Kidney (tissue), 14 donors: ENCODE measurements around the gene ADCYAP1R1. TPM values are rescaled to one million over a fixed set of nuclear protein-coding genes. Genes with fewer than 3 reads are reported as not detected.

Experiments used
- DNase-seq, 5 donors: peaks; one replicate each; pipeline ENCODE4 v3.0.0-alpha.2; 2013 to 2020
- FAIRE-seq: peaks from 2 replicates; lab custom pipeline; 2012; peaks lifted over from hg19 to GRCh38; lab: Jason Lieb, UNC
- H3K27ac ChIP-seq, 2 donors: one replicate each; pipeline ENCODE4 v1.7.0; 2013; ENCODE audit warnings: low read depth in 2 of 2, low read length in 2 of 2, inconsistent platforms in 1 of 2
- H3K27me3 ChIP-seq: one replicate; pipeline ENCODE4 v1.7.1; 2013; ENCODE audit warnings: low read length, inconsistent platforms; ENCODE audit not compliant: control insufficient read depth, insufficient read depth
- H3K36me3 ChIP-seq, 3 donors: one replicate each; pipeline versions ENCODE4 v1.7.0 to v1.7.1; 2013; ENCODE audit warnings: low read length in 3 of 3, control low read depth in 1 of 3, inconsistent platforms in 1 of 3; ENCODE audit not compliant: insufficient read depth in 3 of 3, control insufficient read depth in 2 of 3
- H3K4me1 ChIP-seq, 3 donors: one replicate each; pipeline versions ENCODE4 v1.7.0 to v1.7.1; 2013; ENCODE audit warnings: low read length in 3 of 3, inconsistent platforms in 1 of 3, low read depth in 1 of 3; ENCODE audit not compliant: control insufficient read depth in 2 of 3, insufficient read depth in 2 of 3
- H3K4me3 ChIP-seq, 3 donors: one replicate each; pipeline versions ENCODE4 v1.7.0 to v1.8.1; 2013; ENCODE audit warnings: low read length in 3 of 3, control low read depth in 1 of 3, inconsistent platforms in 1 of 3
- H3K9ac ChIP-seq, 3 donors: one replicate each; pipeline versions ENCODE4 v1.7.0 to v1.7.1; 2013; ENCODE audit warnings: low read length in 3 of 3, control low read depth in 1 of 3, inconsistent platforms in 1 of 3
- H3K9me3 ChIP-seq, 3 donors: one replicate each; pipeline versions ENCODE4 v1.7.0 to v1.7.1; 2013; ENCODE audit warnings: low read length in 3 of 3, control low read depth in 1 of 3, inconsistent platforms in 1 of 3; ENCODE audit not compliant: control insufficient read depth in 2 of 3, insufficient read depth in 1 of 3
- CTCF ChIP-seq: IDR thresholded peaks from 3 replicates; pipeline ENCODE4 v1.5.1; 2012; ENCODE audit warnings: mild to moderate bottlenecking, moderate library complexity, borderline replicate concordance; ENCODE audit not compliant: insufficient read depth; ENCODE audit errors: extremely low read depth
- intact Hi-C: fragments of 100-400 bp; cut with DNase I; formaldehyde crosslinking; loops from one replicate; pipeline ENCODE4 v1.11.1; 2022
- polyA plus RNA-seq: library from polyadenylated mRNA; stranded (reverse); fragments of 350-450 nt; fragmentation: Illumina TruSeq; extraction: RNeasy Lipid Tissue Mini Kit (QIAGEN cat#74804); gene quantifications from one replicate; pipeline ENCODE4 v1.2.3, GENCODE V29; 2014; ENCODE audit warnings: low read depth, low replicate concordance; ENCODE audit not compliant: insufficient read depth
- total RNA-seq: library from RNA; stranded (reverse); fragmentation: NEBNext Ultra II Directional; extraction: Animal tissue kit (Norgen Biotek cat#: 25700); gene quantifications from one replicate; pipeline ENCODE4 v1.2.1, GENCODE V29; 2021
- donor health status: control.
- donor health status: control.
- donor health status: control.
- donor health status: control.
- donor health status: control.
- donor health status: DM: yes; HTN: yes; CAD: no.
- donor health status: Normal renal cell carcinoma (clear cell type).

ADCYAP1R1 gene
- total and polyA plus RNA-seq, 2 donors from 2014 or later: not detected

- no peak overlapping the region for H3K9ac ChIP-seq
- FAIRE-seq: no peak
- no peaks in the 10 kb centered on the region for H3K4me1 ChIP-seq
- no peak overlapping the region for H3K27ac ChIP-seq
- H3K4me3 ChIP-seq: no peak overlapping the region
- H3K27me3 ChIP-seq: no peaks in the 10 kb centered on the region
- H3K9me3 ChIP-seq: no peaks in the 10 kb centered on the region
- intact Hi-C loops: no loop called here
- DNase-seq: no peak
- no peak for TF ChIP-seq CTCF
- H3K36me3 ChIP-seq: no peaks in the 10 kb centered on the region
Measured at GRCh38 chr7:31055471-31055870, 3.4 kb downstream of the ADCYAP1R1 start.

GRCh38 chr7:31056775-31057346 is 4.8 kb downstream of the ADCYAP1R1 start:
- Histone ChIP-seq H3K27me3 (no peaks in the 10 kb centered on the region), H3K4me1 (no peaks in the 10 kb centered on the region), H3K9ac (no peak overlapping the region), H3K4me3 (no peak overlapping the region), H3K9me3 (no peaks in the 10 kb centered on the region), H3K27ac (no peak overlapping the region), H3K36me3 (no peaks in the 10 kb centered on the region)
- no peak for TF ChIP-seq CTCF
- intact Hi-C loops: no loop called here
- no peak for DNase-seq
- FAIRE-seq: no peak

DNA sequence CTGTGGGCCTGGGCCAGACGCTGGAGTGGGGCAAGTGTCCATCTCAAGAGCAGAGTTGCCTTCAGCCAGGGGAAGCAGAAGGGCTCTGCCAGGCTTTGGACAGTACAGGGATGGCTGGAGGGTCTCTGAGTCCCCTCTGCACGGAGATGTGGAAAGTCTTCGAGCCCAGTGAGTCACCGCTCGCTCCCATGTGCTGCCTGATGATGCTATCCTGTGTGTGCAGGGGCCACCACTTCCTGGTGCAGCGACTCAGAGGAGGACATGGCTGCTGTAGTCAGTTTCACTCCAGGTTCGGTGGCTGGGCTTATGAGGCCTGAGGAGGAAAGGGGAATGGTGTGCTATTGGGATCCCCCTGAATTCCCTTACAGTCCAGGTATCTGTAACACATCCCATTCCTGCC is 6.0 kb downstream of the ADCYAP1R1 start:
- Histone ChIP-seq H3K9me3 (no peaks in the 10 kb centered on the region), H3K27me3 (no peaks in the 10 kb centered on the region), H3K4me1 (no peaks in the 10 kb centered on the region), H3K27ac (no peak overlapping the region), H3K4me3 (no peak overlapping the region), H3K36me3 (no peaks in the 10 kb centered on the region), H3K9ac (no peak overlapping the region)
- DNase-seq (no peak), FAIRE-seq (no peak)
- intact Hi-C loops: no loop called here
- TF ChIP-seq CTCF: no peak

GRCh38 chr7:31058688-31059087 is 6.6 kb downstream of the ADCYAP1R1 start:
- no peaks in the 10 kb centered on the region for H3K9me3 ChIP-seq
- H3K4me1 ChIP-seq: no peaks in the 10 kb centered on the region
- H3K27me3 ChIP-seq: no peaks in the 10 kb centered on the region
- no peak for DNase-seq
- intact Hi-C loops: no loop called here
- TF ChIP-seq CTCF: no peak
- no peak overlapping the region for H3K9ac ChIP-seq
- H3K4me3 ChIP-seq: no peak overlapping the region
- no peak overlapping the region for H3K27ac ChIP-seq
- no peak for FAIRE-seq
- H3K36me3 ChIP-seq: no peaks in the 10 kb centered on the region
